GM19099 (cell line): ENCODE results near the gene ITGA2.

ENCODE experiments used
- POLR2A ChIP-seq: IDR thresholded peaks from 3 replicates; pipeline ENCODE4 v1.6.1; 2011; ENCODE audit warnings: low read depth; ENCODE audit not compliant: insufficient read length; ENCODE audit errors: extremely low read depth

Gene ITGA2

DNA sequence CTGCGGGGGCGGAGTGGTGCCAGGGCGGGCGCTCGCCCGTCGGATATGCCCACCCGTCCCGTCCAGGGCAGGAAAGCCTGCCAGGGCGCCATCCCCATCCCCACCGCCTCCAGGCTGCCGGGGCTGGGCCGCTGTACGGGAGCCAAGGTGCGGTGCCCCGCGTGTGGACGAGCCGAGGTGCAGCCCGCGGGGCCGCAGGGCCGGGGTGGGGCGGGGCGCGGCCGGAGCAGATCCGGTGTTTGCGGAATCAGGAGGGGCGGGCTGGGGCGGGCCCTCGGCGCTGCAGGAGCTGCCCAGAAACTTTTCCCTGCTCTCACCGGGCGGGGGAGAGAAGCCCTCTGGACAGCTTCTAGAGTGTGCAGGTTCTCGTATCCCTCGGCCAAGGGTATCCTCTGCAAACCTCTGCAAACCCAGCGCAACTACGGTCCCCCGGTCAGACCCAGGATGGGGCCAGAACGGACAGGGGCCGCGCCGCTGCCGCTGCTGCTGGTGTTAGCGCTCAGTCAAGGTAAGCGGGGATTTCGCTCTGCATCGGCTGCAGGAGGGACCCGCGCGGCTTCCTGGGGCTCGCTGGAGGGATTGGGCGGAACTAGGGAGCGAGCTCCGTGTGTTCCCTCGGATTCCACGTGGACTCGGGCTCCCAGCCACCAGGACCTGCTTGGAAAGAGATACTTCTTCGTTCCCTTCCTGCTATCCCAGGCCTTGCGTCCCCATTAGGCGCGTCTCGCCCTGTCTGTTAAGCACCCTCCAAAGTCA is at the start of gene ITGA2:
ITGA2 (plus strand) TSS at position 328 of the 756 bp plus-strand sequence; CDS start at position 445, 117 bp downstream.
- TF ChIP-seq POLR2A = no peak

DNA sequence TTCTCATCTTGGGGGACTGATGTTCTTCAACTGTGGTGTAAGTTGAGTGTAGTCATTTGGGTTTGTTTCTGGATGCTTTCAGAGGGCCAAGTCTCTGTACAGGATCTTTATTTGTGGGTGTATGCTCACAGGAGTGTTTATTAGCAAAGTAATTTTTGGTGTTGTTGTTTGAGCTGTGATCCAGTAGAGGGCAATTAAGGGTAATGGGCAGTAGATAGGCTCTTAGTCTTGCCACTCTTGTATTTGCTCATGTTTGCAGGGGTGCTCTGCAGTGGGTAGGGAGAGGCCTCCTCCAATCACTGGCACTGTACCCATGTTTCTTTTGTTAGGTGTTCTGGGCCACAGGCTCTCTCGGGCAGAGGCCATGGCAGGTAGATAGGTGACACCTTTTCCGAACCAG is 45.9 kb upstream of the ITGA2 start:
- no peak for TF ChIP-seq POLR2A

DNA sequence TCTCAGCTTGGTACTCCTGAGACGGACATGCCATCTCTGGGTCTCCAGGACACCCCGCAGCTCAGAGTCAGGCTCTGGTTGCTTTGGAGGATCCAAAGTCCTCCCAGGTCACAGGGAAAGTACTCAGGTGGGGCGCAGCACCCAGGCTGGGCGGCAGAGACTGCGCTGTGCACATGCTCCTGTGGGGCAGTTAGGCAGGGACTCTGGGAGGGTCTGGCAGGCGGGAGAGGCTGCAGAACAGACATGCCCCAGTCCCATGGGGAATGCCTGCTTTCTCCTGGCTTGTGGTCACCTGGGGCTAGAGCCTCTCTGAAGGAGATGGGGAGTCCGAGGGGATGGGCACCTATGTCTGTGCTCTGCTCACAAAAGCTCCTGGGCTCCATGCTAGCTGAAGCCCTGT is 45.3 kb upstream of the ITGA2 start:
- no peak for TF ChIP-seq POLR2A

DNA sequence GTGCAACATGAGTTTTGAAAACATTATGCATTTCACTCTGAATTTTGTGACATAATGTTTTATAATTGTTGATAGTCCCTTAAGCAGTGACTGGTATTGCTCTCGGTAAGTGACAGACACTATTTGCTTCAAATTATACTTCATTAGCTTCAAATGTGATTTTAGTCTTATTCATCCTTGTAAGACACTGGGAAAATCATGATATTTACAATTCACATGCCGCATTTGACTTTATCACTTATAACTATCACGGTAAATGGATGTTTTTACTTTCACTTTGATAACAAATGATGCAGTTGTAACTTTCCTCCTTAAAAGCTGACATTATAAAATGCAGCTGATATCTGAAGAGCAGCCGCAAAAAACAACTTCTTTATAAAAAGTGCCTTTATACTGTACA is 44.1 kb upstream of the ITGA2 start:
- TF ChIP-seq POLR2A = no peak

DNA sequence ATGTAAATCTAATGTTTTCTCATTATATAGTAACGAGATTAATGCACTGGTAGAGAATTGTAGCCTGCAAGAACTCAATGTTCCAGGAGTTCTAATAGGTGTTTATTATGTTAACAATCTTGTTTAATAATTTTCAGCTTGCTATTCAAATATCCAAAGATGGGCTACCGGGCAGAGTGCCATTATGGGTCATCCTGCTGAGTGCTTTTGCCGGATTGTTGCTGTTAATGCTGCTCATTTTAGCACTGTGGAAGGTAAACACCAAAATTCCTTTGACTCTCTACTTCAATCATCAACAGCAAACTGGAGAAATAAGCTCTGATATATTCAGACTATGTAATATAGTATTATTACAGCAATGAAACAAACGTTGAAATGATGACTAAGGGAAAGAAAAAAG is 41.9 kb upstream of the ITGA2 start:
- no peak for TF ChIP-seq POLR2A

DNA sequence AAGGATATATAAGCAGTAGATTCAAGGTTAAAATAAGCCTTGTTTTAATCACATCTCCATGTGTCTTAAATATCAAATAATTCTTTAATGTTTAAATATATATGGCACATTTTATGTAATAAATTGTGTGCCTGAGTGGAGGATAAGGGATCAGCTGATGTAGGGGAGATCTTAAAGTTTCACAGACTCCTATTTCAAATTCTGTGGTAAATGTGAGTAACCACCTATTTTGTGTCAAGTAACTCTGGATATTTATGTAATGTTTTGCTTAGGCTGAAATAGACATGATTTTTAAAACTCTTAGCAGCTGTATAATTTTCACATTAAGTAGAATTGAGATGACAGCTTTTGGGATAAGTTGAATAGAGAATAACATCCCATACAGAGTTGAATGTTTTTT is 41.3 kb upstream of the ITGA2 start:
- no peak for TF ChIP-seq POLR2A

DNA sequence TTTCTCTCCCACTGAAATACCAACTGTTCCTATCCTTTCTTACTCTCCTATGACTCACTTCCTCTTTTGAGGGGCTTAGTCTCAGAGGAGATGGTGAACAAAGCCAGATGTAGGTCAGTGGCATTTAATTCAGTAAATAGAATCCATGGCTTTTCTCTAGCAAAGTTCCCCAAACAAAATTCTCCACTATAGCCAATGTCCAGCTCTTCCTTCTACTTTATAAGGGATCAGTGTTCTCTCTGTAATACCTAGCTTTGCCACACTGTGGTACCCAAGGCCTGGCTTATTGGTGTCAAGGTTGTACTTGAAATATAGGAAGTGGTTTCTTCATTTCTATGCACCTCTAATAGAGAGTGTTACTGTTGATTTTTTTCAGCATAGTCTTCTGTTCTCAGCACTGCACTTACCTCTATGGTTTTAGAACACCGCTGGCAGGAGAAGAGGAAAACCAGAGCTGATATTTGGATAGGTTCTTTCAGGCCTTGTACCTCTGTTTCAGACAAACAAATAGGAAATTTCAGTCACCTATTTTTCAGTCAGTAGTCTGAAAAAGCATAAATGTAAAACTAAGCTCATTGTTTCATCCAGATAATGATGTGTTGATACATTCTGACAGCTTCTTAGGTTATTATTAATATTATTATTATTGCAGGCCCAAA is 40.6 kb upstream of the ITGA2 start:
- no peak for TF ChIP-seq POLR2A

DNA sequence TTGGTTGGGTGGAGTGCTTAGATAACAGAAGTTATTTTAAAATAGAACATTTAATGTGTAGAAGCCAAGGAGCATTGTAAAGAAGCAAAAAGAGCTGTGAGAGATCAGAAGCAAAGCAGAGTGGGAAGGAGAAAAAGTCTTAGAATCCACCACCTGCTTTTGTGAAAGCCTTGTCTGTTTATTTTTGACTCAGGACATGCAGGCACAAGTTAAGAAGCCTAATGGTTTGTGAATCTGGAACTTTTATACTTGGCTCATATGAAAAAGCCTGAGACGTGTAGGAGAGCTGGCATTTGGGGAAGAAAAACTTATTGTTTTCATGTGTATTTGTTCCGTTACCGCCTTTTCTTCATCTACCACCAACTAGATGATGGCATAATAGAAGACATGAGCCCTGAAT is 38.5 kb upstream of the ITGA2 start:
- TF ChIP-seq POLR2A = no peak

DNA sequence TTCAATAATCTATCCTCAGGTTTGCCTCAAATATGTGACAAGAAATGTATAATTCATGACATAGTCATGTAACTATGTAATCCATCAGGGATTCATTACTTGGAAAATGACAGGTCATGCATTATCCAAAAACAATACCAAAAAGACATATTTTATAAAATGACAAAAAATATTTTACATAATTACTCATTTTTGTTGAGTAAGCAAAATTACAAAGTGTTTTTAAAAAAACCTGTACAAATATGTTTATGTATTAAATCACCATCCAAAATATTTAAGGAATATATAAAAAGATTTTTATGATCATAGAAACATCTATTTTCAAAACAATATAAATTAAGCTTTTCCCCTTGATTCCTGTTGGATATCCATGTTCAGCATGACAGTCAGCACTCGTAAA is 36.7 kb upstream of the ITGA2 start:
- TF ChIP-seq POLR2A = no peak

DNA sequence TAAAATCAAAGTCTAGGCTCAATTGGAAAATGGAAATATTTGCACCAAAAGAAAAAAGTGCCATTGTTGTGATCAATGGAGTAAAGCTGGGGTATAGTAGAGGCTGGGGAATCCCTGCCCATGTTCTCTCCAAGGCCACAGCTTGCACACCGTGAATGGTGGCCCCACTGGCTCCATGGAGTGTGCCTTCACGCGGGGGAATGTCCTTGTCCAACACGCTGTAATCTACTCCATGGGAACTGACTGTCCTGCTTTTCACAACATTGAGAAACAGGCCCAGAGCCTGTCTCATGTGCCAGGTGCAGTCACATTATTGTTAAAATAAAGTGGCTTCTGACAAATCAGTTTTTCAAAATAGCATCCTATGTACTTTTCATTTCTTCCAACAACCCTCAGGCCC is 33.1 kb upstream of the ITGA2 start:
- TF ChIP-seq POLR2A = no peak

DNA sequence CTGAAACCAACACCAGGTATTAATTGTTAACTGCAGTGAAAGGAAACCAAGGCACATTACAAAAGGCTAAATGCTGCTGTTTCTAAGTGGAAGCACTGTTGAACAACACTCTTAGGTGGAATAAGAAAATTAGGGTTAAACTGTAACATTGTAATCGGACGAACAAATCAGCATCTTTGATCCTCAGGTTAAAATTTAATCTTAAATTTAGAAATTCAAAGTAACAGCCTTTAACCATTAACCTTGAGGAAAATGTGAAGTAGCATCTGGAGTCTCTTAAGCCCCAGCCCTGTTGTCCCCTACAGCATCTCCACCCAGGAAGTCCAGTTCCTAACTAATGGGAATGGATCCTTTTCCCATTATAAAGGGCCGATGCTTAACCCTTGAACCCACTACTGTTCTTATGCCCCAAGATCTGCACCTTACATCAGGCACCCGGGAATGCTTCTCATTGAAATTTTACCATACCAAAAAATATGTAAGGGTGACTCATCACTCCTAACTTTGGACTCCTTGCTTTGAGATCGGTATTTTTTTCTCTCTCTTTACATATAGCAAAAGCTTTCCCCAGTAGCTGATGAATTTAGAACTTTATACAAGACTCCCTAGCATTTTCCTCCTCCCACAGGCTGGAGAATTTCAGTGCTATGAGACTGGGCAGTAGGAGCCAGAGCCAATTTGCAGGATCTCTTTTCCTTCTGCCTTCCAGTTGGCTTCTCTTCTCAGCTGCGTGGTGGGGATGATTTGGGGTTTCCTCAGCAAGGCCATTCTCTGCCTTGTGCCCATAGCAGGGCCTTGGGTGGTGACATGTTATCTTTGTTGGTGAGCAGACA is 32.0 kb upstream of the ITGA2 start:
- TF ChIP-seq POLR2A = no peak

DNA sequence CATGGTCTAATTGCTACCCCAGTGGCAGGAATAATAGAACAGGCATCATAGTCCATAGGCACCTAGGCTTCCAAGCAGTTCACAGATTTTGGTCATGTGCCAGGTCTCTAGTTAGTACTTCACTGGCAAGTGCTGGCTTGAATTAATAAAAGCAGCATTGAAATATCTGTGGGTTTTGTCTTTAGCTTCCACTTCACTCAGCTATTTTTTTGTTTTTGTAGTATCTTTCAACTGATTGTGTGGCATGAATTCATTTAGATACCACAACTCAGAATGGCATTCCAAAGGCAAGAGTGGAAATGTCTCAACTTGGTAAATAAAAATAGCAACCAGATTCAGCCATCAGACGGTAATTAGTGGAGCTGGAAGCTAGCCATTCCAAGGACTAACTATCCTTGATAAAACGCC is 27.9 kb upstream of the ITGA2 start:
- no peak for TF ChIP-seq POLR2A

DNA sequence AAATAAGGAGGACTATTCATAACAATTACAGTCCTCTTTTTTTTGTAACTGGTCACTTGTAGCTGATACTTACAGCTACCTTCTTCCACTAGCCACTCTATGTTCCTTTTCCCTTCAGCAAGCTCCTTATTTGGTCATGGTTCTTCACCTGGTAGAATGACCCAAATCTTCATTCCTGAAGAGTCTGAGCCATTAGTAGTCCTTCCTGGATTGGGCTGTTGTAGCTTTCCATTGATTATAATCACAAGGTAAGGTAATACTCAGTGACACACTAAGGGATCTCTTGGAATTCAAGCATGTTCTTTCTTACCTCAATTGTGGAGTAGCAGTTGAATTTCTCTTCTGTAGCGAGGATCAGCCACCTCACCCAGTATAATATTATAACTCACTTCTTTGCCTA is 25.5 kb upstream of the ITGA2 start:
- no peak for TF ChIP-seq POLR2A

DNA sequence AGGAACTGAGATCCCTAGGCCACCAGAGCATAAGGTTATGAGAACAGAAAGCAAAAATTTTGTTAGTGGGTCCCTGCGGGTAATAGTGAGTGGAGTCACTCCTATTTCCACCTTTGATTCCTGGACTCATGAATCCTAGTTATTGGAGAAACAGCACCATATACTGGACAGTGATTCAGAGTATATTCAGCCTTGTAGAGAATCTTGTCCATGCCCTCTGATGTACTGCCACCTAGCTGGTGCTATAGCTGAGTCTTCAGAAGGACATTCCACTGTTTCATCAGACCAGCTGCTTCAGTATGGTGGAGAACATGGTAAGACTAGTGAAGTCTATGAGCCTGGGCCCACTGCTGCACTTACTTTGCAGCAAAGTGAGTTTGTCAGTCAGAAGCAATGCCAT is 25.0 kb upstream of the ITGA2 start:
- TF ChIP-seq POLR2A = no peak

DNA sequence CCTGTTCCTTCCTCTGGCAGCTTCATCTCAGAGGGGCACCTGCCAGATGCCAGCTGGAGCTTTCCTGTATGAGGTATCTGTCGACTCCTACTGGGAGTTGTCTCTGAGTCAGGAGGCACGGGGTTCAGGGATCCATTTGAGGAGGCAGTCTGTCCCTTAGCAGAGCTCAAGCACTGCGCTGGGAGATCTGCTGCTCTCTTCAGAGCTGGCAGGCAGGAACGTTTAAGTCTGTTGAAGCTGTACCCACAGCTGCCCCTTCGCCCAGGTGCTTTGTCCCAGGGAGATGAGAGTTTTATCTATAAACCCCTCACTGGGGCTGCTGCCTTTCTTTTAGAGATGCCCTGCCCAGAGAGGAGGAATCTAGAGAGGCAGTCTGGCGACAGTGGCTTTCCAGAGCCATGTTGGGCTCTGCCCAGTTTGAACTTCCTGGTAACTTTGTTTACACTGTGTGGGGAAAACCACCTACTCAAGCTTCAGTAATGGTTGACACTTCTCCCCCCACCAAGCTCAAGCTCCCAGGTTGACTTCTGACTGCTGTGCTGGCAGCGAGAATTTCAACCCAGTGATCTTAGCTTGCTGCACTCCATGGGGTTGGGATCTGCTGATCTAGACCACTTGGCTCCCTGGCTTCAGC is 11.8 kb upstream of the ITGA2 start:
- TF ChIP-seq POLR2A = no peak
